CD4-positive, alpha-beta memory T cell (primary cell): ENCODE measurements around the gene EZH2. TPM values are rescaled to one million over a fixed set of nuclear protein-coding genes. Genes with fewer than 3 reads are reported as not detected.

Experiments
- CTCF ChIA-PET: fragments of 350-600 bp; sonication (Branson Sonifier 250); formaldehyde crosslinking; loops from one replicate; lab custom pipeline; 2021; ENCODE audit warnings: inconsistent platforms; ENCODE audit not compliant: partially characterized antibody; lab: Charles Lee
- POLR2A ChIA-PET: fragments of 350-600 bp; sonication (Branson Sonifier 250); formaldehyde crosslinking; loops from one replicate; lab custom pipeline; 2021; ENCODE audit not compliant: partially characterized antibody; lab: Charles Lee
- DNase-seq, 5 donors: peaks; one replicate each; pipeline versions ENCODE4 v3.0.0 to v3.0.0-alpha.2; 2020 to 2022; ENCODE audit warnings: mixed read lengths in 1 of 5
- H3K27ac ChIP-seq: one replicate; pipeline ENCODE4 v1.7.0; 2013; ENCODE audit warnings: low read depth, low read length
- H3K27me3 ChIP-seq: 2 replicates; pipeline ENCODE4 v1.7.0; 2013; ENCODE audit warnings: mild to moderate bottlenecking, low read length, moderate library complexity; ENCODE audit not compliant: insufficient read depth
- H3K36me3 ChIP-seq: 2 replicates; pipeline ENCODE4 v1.7.0; 2013; ENCODE audit warnings: mild to moderate bottlenecking, low read length, moderate library complexity; ENCODE audit not compliant: insufficient read depth
- H3K4me1 ChIP-seq: 2 replicates; pipeline ENCODE4 v1.7.0; 2013; ENCODE audit warnings: mild to moderate bottlenecking, low read length, moderate library complexity; ENCODE audit not compliant: insufficient read depth
- H3K4me3 ChIP-seq, 2 donors: one replicate each; pipeline ENCODE4 v1.7.0; 2013; ENCODE audit warnings: low read length in 2 of 2, mild to moderate bottlenecking in 1 of 2
- H3K9me3 ChIP-seq, 2 donors: one replicate each; pipeline ENCODE4 v1.7.0; 2013; ENCODE audit warnings: low read length in 2 of 2, control low read depth in 1 of 2; ENCODE audit not compliant: control insufficient read depth in 1 of 2
- H3K27ac Mint-ChIP-seq, 7 donors: one replicate each; pipeline ENCODE4 v1.8.0; 2020 to 2021; ENCODE audit warnings: mixed read lengths in 7 of 7, mild to moderate bottlenecking in 6 of 7, inconsistent platforms in 3 of 7, moderate library complexity in 3 of 7
- H3K27me3 Mint-ChIP-seq, 2 donors: one replicate each; pipeline ENCODE4 v1.8.0; 2020 to 2021; ENCODE audit warnings: mixed read lengths in 2 of 2
- H3K36me3 Mint-ChIP-seq, 2 donors: one replicate each; pipeline ENCODE4 v1.8.0; 2020 to 2021; ENCODE audit warnings: mixed read lengths in 2 of 2, inconsistent platforms in 1 of 2, mild to moderate bottlenecking in 1 of 2
- H3K4me1 Mint-ChIP-seq, 4 donors: one replicate each; pipeline ENCODE4 v1.8.0; 2020 to 2021; ENCODE audit warnings: mixed read lengths in 4 of 4, mild to moderate bottlenecking in 1 of 4
- H3K4me3 Mint-ChIP-seq, 8 donors: one replicate each; pipeline ENCODE4 v1.8.0; 2020 to 2021; ENCODE audit warnings: mixed read lengths in 8 of 8, mild to moderate bottlenecking in 7 of 8, moderate library complexity in 6 of 8, inconsistent platforms in 3 of 8
- H3K9me3 Mint-ChIP-seq, 8 donors: one replicate each; pipeline ENCODE4 v1.8.0; 2020 to 2021; ENCODE audit warnings: mixed read lengths in 8 of 8, mild to moderate bottlenecking in 5 of 8, inconsistent platforms in 3 of 8, moderate library complexity in 1 of 8
- intact Hi-C: fragments of 100-400 bp; cut with micrococcal nuclease; formaldehyde crosslinking; loops from one replicate; pipeline ENCODE4 v1.15.1; 2023
- polyA plus RNA-seq, 2 donors: library from polyadenylated mRNA; unstranded; fragments of 300-500 nt; fragmentation: Illumina TruSeq; gene quantifications; one replicate each; pipeline ENCODE4 v1.2.3, GENCODE V29; 2021
- total RNA-seq, 2 experiments: library from RNA; stranded (reverse); gene quantifications; one replicate each; pipeline ENCODE4 v1.2.3, GENCODE V29; 2021

EZH2 gene
- total and polyA plus RNA-seq, 4 experiments from 2014 or later: 4.3 to 11.3 (median 7.5) TPM

DNA sequence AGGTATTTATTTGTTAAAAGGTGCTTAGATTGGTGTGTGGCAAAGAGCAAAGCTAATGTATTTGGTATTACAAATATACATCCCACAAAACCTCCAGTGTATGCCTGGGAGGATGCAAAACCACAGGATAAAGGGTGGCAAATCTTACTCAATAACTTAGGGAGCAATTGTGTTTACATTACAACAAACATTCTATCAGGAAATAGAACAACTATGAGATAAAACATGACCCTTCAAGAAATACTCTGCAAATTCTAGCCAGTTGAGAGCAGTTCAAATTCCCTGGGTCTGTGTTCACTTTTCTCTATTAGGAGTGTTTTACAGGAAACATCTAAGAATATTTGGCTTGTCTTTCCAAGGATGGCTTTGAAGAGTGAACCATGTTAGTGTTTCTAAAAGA lies 120.5 kb downstream of the EZH2 start:
- ChIA-PET CTCF (interaction anchor here (1.0 to 1.2 kb wide), 2 partner anchors 11 to 42 kb away, joined by 3 to 4 read pairs; no protein-coding TSS in a partner anchor), POLR2A (interaction anchor here (0.6 to 1.3 kb wide), 2 partner anchors 10 to 383 kb away, joined by 3 to 5 read pairs; no protein-coding TSS in a partner anchor)
- Histone ChIP-seq H3K27me3 (no peaks in the 10 kb centered on the region), H3K4me1 (no peaks in the 10 kb centered on the region), H3K36me3 (peaks cover 26% of the 10 kb centered on the region), H3K4me3 (no peak overlapping the region), H3K9me3 (no peaks in the 10 kb centered on the region), H3K27ac (no peak overlapping the region)
- no peak overlapping the region for H3K4me3 Mint-ChIP-seq
- intact Hi-C loops: no loop called here
- peaks cover 0 to 5% (median under 1%) of the 10 kb centered on the region in 4 donors for H3K4me1 Mint-ChIP-seq
- peaks cover 28 to 61% of the 10 kb centered on the region in 2 donors for H3K36me3 Mint-ChIP-seq
- no peaks in the 10 kb centered on the region for H3K9me3 Mint-ChIP-seq
- no peaks in the 10 kb centered on the region for H3K27me3 Mint-ChIP-seq
- DNase-seq: no peak
- H3K27ac Mint-ChIP-seq: peak overlapping the region in 3 of 7 donors; percentile 9 to 42 (median 15)

GRCh38 chr7:148761499-148762278 lies 122.4 kb downstream of the EZH2 start:
- Mint-ChIP-seq H3K27ac (peak overlapping the region in 2 of 7 donors; percentile 15 to 59), H3K27me3 (no peaks in the 10 kb centered on the region), H3K36me3 (peaks cover 25 to 62% of the 10 kb centered on the region in 2 donors), H3K4me1 (peaks cover 0 to 3% (median 1%) of the 10 kb centered on the region in 4 donors), H3K9me3 (no peaks in the 10 kb centered on the region), H3K4me3 (no peak overlapping the region)
- no peaks in the 10 kb centered on the region for H3K9me3 ChIP-seq
- H3K27ac ChIP-seq: no peak overlapping the region
- H3K27me3 ChIP-seq: no peaks in the 10 kb centered on the region
- H3K36me3 ChIP-seq: peaks cover 31% of the 10 kb centered on the region
- intact Hi-C loops: no loop called here
- H3K4me3 ChIP-seq: no peak overlapping the region
- ChIA-PET CTCF (interaction anchor here (1.4 to 1.7 kb wide), 2 partner anchors 9 to 95 kb away, joined by 3 to 5 read pairs; no protein-coding TSS in a partner anchor), POLR2A (no interaction called here)
- DNase-seq: no peak
- H3K4me1 ChIP-seq: no peaks in the 10 kb centered on the region

Other genes starting within 250 kb of the EZH2 start
- gene CUL1, start 185.4 kb downstream of the EZH2 start, total RNA-seq: 10 to 100 TPM; 65.6 to 66.8 TPM
- gene CUL1, start 185.4 kb downstream of the EZH2 start, polyA plus RNA-seq: 10 to 100 TPM; 45.3 to 65.7 TPM
- 10 to 100 TPM; 82.8 to 87.1 TPM for gene PDIA4, start 144.2 kb upstream of the EZH2 start, total RNA-seq
- gene PDIA4, start 144.2 kb upstream of the EZH2 start, polyA plus RNA-seq: 100 to 1,000 TPM; 102 to 125 TPM
- 10 to 100 TPM; 18.6 to 18.8 TPM for gene ZNF786, start 206.4 kb upstream of the EZH2 start, total RNA-seq
- 10 to 100 TPM in 1 of 2 donors, 1 to 10 TPM in 1; 2.3 to 14.1 TPM for gene ZNF786, start 206.4 kb upstream of the EZH2 start, polyA plus RNA-seq
- 1 to 10 TPM; 3.2 to 4.0 TPM for gene ZNF425, start 242.0 kb upstream of the EZH2 start, total RNA-seq
- 1 to 10 TPM in 1 of 2 donors, under 1 TPM in 1; 0.24 to 1.7 TPM for gene ZNF425, start 242.0 kb upstream of the EZH2 start, polyA plus RNA-seq